Fibroblast of lung (primary cell): ENCODE measurements around the gene TIAM1. TPM values are rescaled to one million over a fixed set of nuclear protein-coding genes. Genes with fewer than 3 reads are reported as not detected.

Experiments
- DNase-seq, 2 donors: peaks; one replicate each; pipeline versions ENCODE4 v3.0.0 to v3.0.0-alpha.2; 2010; ENCODE audit warnings: low read depth in 2 of 2
- H2AFZ ChIP-seq: 2 replicates; pipeline ENCODE4 v1.5.1; 2012; ENCODE audit warnings: low read length, control low read depth, inconsistent platforms
- H3K27ac ChIP-seq: 2 replicates; pipeline ENCODE4 v1.5.1; 2011; ENCODE audit warnings: low read length, control low read depth; ENCODE audit not compliant: insufficient read depth
- H3K27me3 ChIP-seq: 2 replicates; pipeline ENCODE4 v1.5.1; 2011; ENCODE audit warnings: mild to moderate bottlenecking, low read length; ENCODE audit not compliant: control insufficient read depth, insufficient read depth
- H3K36me3 ChIP-seq: 2 replicates; pipeline ENCODE4 v1.5.1; 2011; ENCODE audit warnings: low read length; ENCODE audit not compliant: control insufficient read depth, insufficient read depth
- H3K4me1 ChIP-seq: 2 replicates; pipeline ENCODE4 v1.5.1; 2011; ENCODE audit warnings: low read length; ENCODE audit not compliant: control insufficient read depth, insufficient read depth; ENCODE audit errors: extremely low read depth
- H3K4me2 ChIP-seq: 2 replicates; pipeline ENCODE4 v1.5.1; 2011; ENCODE audit warnings: low read length, control low read depth; ENCODE audit not compliant: insufficient read depth; ENCODE audit errors: extremely low read depth
- H3K4me3 ChIP-seq, 4 experiments: fragments of 200-600 bp in 1 of 4; sonication (generic) in 1 of 4; replicated peaks in 1 of 4; 2 replicates each; pipeline ENCODE4 v1.5.1; 2011 to 2016; ENCODE audit warnings: low read length in 4 of 4, low read depth in 3 of 4, mild to moderate bottlenecking in 3 of 4, control low read depth in 2 of 4, inconsistent platforms in 1 of 4, mixed read lengths in 1 of 4; ENCODE audit not compliant: insufficient read depth in 1 of 4; ENCODE audit errors: control extremely low read depth in 1 of 4
- H3K79me2 ChIP-seq: 2 replicates; pipeline ENCODE4 v1.5.1; 2012; ENCODE audit warnings: mild to moderate bottlenecking, low read length, inconsistent platforms; ENCODE audit not compliant: control insufficient read depth, insufficient read depth
- H3K9ac ChIP-seq: 2 replicates; pipeline ENCODE4 v1.5.1; 2011; ENCODE audit warnings: mild to moderate bottlenecking, low read length, control low read depth; ENCODE audit not compliant: insufficient read depth
- H3K9me3 ChIP-seq: 2 replicates; pipeline ENCODE4 v1.5.1; 2012; ENCODE audit warnings: low read depth, low read length; ENCODE audit not compliant: control insufficient read depth, insufficient read depth
- H4K20me1 ChIP-seq: 2 replicates; pipeline ENCODE4 v1.5.1; 2011; ENCODE audit warnings: low read length; ENCODE audit not compliant: control insufficient read depth, insufficient read depth; ENCODE audit errors: extremely low read depth
- EZH2 ChIP-seq: IDR thresholded peaks from 2 replicates; pipeline ENCODE4 v1.5.1; 2012; ENCODE audit warnings: low read length, control low read depth, mild to moderate bottlenecking; ENCODE audit errors: missing control alignments
- polyA plus RNA-seq, 2 donors: library from polyadenylated mRNA; depleted of rRNA in 1 of 2; stranded (reverse) in 1 of 2; unstranded in 1 of 2; fragments of >200 nt; gene quantifications; 2 replicates each; pipeline ENCODE4 v1.2.1, GENCODE V29; 2011 to 2012; ENCODE audit warnings: missing spikeins in 1 of 2
- total RNA-seq: library from RNA; depleted of rRNA; stranded (reverse); fragments of >200 nt; gene quantifications from 2 replicates; pipeline ENCODE4 v1.2.1, GENCODE V29; 2014
- TF ChIP-seq, protein P1 (sequence below), 2 donors: IDR thresholded peaks in 1 of 2; conservative IDR thresholded peaks in 1 of 2; 1 replicate in 1 of 2; 2 replicates in 1 of 2; pipeline ENCODE4 v1.5.1; 2011 to 2012; ENCODE audit warnings: low read length in 2 of 2, control low read depth in 1 of 2, inconsistent platforms in 1 of 2, low read depth in 1 of 2, mild to moderate bottlenecking in 1 of 2

TIAM1 gene
- total and polyA plus RNA-seq, 2 donors (not counting 1 experiment from before 2014, with no cell fraction given) = under 0.01 to 0.52 TPM

DNA sequence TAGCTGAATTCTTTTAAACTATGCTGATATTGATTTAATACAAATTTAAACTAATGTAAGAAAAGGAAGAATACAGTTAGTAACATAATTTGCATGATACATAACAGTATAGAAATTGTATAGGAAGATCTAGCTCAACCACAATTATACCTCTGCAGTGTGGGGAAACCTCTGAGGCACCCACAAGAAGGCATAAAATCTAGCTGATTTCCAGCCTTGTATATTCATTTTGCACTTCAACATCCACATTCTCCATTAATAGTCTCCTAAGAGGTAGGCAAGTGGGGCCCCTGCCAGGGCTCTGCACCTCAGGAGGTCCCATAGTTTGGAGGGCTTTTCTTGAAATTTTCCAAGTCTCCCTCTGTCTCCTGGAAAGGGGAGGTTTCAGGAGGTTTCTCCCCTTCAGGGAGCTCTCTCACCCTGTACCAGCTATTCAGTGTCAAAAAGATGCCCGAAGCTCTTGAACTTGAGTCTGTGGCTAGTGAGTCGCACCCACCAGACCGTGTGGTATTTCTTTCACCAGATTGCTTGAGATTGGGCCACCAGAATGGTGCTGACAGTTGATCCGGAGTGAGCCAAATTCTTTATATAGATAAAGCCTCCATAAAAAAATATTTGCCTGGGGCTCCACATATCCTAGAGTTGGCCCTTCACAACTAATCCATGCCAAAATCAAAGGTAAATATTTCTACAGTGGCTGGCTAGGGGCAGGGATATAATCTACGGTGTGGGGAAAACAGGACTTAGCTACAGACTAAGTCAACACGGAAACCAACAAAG lies 108.2 kb downstream of the TIAM1 start:
- Histone ChIP-seq H3K9ac (no peak overlapping the region), H3K79me2 (no peaks in the 10 kb centered on the region), H3K4me2 (no peak overlapping the region), H2AFZ (no peak overlapping the region), H3K9me3 (no peaks in the 10 kb centered on the region), H3K27me3 (no peaks in the 10 kb centered on the region), H4K20me1 (no peaks in the 10 kb centered on the region), H3K36me3 (no peaks in the 10 kb centered on the region), H3K27ac (no peak overlapping the region), H3K4me1 (no peaks in the 10 kb centered on the region), H3K4me3 (no peak overlapping the region)
- DNase-seq = peak in 1 of 2 donors; percentile 71
- TF ChIP-seq EZH2 = no peak
- TF ChIP-seq, protein P1, sequence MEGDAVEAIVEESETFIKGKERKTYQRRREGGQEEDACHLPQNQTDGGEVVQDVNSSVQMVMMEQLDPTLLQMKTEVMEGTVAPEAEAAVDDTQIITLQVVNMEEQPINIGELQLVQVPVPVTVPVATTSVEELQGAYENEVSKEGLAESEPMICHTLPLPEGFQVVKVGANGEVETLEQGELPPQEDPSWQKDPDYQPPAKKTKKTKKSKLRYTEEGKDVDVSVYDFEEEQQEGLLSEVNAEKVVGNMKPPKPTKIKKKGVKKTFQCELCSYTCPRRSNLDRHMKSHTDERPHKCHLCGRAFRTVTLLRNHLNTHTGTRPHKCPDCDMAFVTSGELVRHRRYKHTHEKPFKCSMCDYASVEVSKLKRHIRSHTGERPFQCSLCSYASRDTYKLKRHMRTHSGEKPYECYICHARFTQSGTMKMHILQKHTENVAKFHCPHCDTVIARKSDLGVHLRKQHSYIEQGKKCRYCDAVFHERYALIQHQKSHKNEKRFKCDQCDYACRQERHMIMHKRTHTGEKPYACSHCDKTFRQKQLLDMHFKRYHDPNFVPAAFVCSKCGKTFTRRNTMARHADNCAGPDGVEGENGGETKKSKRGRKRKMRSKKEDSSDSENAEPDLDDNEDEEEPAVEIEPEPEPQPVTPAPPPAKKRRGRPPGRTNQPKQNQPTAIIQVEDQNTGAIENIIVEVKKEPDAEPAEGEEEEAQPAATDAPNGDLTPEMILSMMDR (conservative IDR thresholded peaks at IDR 0.05 in 1 of 2, IDR thresholded peaks at IDR 0.05 in 1 of 2; ENCODE audit: low read depth in 1 of 2, low read length in 2 of 2) = no peak

DNA sequence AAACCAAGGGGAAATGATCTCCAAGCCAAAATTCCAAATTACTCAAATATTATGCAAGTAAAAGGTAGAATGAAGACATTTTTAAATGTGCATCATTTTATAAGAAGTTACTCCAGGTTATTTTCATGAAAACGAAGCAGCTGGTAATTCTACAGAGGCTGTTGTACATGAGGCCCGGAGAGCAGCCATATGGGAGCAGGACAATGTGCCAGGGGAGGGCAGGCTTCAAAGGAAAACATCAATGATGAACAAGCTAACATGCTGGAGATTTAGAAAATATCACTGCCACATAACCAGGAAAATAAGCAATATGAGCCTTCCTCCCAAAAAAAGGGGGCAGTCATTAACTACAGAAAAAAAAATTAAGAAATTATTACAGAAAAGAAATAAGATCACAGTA lies 109.1 kb downstream of the TIAM1 start:
- no peaks in the 10 kb centered on the region for H4K20me1 ChIP-seq
- no peak overlapping the region for H3K9ac ChIP-seq
- no peak overlapping the region for H3K27ac ChIP-seq
- no peaks in the 10 kb centered on the region for H3K27me3 ChIP-seq
- no peak overlapping the region for H3K4me3 ChIP-seq
- H3K36me3 ChIP-seq = no peaks in the 10 kb centered on the region
- H3K79me2 ChIP-seq = no peaks in the 10 kb centered on the region
- no peak for TF ChIP-seq EZH2
- TF ChIP-seq, protein P1 (conservative IDR thresholded peaks at IDR 0.05 in 1 of 2, IDR thresholded peaks at IDR 0.05 in 1 of 2; ENCODE audit: low read depth in 1 of 2, low read length in 2 of 2) = no peak
- H3K4me1 ChIP-seq = no peaks in the 10 kb centered on the region
- no peak overlapping the region for H2AFZ ChIP-seq
- H3K4me2 ChIP-seq = no peak overlapping the region
- no peaks in the 10 kb centered on the region for H3K9me3 ChIP-seq
- no peak for DNase-seq

DNA sequence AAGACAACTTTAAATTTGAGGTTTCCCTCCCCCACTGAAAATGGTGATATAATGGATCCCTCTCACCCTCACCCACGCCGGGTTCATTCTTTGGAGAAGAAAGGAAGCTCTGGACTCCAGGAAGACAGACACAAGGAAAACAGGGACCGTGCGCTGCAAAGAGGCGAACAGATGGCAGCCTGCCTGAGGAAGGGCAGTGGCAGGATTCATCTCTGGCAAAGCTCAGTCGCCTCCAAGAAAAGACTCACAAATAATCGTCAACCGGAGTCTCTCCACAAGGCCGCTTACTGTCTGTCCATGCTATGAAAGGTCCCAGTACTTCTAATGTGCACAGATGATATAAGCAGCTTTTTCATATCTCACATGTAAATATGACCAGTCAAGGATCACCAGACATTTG lies 110.3 kb downstream of the TIAM1 start:
- Histone ChIP-seq H3K27ac (no peak overlapping the region), H3K9me3 (no peaks in the 10 kb centered on the region), H3K36me3 (no peaks in the 10 kb centered on the region), H3K4me2 (no peak overlapping the region), H3K79me2 (no peaks in the 10 kb centered on the region), H4K20me1 (no peaks in the 10 kb centered on the region), H3K27me3 (no peaks in the 10 kb centered on the region), H3K4me1 (no peaks in the 10 kb centered on the region), H3K9ac (no peak overlapping the region), H2AFZ (no peak overlapping the region), H3K4me3 (no peak overlapping the region)
- TF ChIP-seq, protein P1 (conservative IDR thresholded peaks at IDR 0.05 in 1 of 2, IDR thresholded peaks at IDR 0.05 in 1 of 2; ENCODE audit: low read depth in 1 of 2, low read length in 2 of 2) = no peak
- TF ChIP-seq EZH2 = no peak
- DNase-seq = no peak
